ENCODE data around the gene FOXJ3.
"Not testable (repeated sequence)": the region's sequence is repeated elsewhere in the genome, so short reads cannot be mapped to it uniquely, and the experiment has no call there.

The FOXJ3 gene

DNA sequence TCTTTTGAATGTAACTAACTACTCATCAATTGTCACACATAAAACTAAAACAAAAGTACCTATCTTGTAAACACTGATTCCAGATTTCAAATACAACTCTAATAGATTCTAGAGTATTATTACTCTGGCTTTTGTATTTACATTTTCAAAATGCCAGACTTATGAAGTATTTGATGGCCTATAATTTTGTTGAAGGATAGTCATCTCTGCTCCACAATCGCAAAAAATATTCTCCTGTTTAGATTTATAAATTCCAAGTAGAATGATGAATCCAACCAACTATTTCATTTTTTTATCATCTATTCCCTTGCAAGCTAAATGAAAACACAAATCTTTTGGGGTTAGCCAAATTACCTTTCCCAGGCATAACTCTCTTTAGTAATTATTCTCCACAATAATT, 95.5 kb downstream of the FOXJ3 start:
- DNase-seq, result no peak

DNA sequence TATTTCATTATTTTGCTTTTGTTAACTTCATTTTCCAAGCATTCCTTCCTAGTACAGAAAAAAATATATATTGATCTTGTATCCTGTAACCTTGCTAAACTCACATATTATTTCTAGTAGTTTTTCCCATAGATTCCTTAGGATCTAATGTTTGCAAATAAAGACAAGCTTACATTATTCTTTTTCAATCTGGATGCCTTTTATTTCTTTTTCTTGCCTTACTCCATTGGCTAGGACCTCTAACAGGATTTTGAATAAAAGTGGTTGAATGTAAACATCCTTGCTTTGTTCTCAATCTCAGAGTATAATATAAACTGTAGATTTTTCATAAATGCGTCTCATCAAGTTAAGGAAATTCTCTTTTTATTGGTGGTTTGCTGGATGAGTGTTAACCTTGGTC, 96.0 kb downstream of the FOXJ3 start:
- DNase-seq, result no peak

DNA sequence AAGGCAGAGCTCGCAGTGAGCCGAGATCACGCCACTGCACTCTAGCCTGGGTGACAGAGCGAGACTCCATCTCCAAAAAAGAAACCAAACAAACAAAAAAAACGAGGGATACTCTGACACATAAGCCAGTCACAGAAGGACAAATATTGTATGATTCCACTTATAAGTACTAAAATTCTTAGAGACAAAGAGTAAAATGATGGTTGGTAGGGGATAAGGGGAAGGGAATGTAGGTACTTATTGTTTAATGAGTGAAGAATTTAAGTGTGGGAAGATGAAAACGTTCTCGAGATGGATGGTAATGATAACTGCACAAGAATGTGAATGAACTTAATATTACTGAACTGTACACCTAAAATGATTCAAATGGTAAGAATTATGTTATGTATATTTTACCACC, 103.8 kb downstream of the FOXJ3 start:
- no peak for DNase-seq

DNA sequence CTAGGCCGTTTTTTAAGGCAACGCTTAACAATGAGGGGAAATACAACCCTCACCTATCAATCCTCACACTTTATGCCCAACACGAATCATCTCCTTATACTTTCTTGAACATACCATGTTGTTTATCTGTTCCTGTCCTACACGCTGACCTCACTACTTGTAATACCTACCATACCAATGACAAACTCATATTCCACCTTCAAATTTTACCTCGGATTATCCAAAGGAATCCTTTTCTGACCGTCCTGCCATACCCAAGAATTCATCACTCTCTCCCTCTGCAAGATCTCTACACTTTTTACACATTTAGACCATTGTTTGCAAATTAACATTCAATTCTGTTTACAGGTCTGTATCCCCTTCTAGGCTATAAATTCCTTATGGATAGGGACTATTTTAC, 106.1 kb downstream of the FOXJ3 start:
- no peak for DNase-seq

DNA sequence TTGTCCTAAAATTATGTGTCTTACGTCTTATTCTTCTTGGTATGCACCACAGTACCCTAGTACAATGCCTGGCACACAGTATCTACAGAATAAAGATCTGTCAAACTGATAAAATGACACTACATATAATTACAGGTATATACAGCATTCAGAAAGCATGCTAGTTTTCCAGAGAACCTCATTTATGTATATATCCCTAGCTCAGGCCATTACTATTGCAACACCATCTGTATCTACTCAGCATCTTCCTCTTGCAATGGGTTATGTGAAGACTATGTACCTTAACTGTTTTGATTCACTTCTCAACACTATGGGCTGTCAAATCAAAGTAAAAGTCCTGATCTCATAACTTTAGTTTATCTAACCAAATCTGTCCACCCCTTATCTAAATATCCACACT, 112.0 kb downstream of the FOXJ3 start:
- no peak for DNase-seq

DNA sequence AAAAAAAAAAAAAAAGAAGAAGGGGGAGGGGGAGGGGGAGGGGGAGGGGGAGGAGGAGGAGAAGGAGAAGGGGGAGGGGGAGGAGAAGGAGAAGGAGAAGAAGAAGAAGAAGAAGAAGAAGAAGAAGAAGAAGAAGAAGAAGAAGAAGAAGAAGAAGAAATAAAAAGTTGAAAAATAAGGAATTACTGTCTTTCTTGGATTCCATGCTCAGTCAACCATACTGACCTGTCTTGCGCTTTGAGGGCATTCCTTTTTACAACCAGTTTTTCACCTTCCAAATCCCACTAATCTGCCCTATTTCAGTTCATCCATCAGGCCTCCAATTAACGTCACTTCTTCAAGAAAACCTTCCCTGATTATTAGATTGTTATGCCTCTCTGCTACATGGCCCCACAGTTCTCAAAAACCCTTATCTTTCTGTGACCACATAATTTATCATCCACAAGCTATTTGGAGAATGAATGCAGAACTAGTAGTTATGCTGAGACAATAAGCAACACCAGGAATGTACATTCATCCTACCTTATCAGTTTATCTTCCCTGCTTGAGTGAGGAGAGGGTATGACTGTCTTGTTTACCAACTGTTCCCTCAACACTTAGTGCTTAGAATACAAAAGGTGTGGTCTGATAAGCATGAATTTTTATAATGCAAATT, 113.0 kb downstream of the FOXJ3 start:
- DNase-seq, result no peak

DNA sequence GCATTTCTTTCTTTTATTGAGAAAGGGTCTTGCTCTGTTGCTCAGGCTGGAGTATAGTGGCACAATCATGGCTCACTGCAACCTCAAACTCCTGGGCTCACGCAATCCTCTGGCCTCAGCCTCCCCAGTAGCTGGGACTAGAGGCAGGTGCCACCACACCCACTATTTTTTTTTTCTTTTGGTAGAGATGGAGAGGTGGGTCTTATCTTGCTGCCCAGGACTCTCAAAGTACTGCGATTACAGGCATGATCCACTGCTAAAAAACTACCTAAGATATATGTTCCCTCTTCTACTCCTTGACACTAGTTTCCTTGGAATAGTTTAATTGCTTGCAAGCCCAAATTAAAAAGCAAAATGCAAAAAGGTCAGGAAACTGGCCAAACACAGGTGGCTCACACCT, 113.6 kb downstream of the FOXJ3 start:
- DNase-seq, result no peak

DNA sequence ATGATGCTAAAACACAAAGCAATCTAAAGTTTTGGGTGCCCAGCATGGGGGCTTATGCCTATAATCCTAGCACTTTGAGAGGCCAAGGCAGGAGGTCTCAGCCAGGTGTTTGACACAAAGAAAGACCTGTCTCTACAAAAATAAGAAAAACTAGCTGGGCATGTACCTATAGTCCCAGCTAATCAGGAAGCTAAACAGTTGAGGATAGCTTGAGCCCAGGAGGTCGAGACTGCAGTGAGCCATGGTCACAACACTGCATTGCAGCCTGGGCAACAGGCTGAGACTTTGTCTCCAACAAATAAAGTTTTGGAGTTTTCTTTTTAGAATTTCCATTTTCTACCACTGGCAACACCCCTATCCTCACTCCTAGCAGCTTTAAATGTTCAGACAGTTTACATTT, 115.4 kb downstream of the FOXJ3 start:
- no peak for DNase-seq

DNA sequence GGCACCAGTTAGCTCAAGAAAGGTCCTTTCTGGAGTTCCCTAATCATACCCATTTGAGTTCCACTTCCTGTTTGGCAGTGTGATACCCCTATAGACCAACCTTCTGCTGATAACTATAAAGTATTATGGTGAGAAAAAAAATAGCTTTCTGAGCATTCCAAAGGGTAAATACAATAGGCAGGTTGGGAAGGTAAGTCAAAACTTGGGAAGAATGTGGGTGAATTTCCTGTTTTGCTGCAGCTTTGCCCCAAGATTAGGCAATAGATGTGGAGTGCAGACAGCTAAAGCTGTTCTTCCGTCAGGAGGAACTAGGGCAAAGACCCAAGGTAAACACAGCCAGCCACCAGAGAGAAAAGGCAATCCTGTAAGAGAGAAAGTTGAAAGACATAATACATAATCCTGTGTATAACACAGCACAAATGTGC, 120.6 kb downstream of the FOXJ3 start:
- DNase-seq, result peak; percentile 2 to 18

DNA sequence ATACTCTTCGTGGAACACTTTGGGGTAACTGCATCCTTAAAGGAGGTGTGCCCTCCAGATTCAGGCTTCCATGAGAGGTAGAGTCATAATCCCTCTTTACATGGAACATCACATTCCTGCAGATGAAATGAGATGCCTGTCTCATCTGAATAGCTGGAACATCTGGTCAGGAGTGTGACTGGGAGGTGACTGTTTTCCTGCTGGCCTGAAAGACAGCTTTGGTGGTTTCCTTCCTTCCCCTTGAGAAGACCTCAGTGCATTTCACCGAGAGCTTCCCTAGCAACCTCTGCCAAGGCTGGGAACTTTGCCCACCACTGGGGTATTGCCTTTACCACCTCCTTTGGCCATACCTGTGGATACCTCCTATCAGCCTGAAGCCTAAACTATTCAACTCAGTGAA, 123.8 kb downstream of the FOXJ3 start:
- no peak for DNase-seq

DNA sequence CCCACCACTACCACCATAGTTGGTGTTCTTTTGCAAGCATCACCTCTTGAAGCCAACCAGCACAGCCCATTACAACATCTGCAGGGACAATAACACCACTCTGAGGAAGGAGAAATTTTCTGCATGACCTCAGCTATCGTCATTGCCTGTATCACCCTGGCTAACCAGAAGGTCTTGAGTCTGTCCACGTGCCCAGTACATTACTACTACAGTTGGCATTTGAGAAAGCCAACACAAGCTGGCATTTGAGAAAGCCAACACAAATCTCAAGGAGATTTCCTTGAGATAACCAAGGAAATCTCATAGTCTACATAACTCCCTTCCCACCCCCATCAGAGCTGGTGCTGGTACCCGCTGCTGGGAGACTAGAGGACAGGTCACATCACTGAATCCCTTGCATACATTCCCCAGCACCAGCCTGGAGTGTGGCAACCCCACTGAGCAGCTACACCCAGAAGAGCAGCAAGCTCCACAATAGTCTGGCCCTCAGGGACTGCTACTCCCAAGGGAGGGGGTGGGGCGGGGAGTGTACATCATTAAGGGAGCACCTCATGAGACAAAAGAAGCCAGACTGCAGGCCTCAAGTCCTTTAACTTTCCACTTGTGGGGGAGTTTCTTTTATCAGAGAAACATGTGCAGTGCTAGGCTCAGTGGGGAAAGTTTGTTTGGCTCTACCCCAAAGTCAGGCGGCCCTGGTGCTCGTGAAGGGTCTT, 124.5 kb downstream of the FOXJ3 start:
- no peak for DNase-seq

DNA sequence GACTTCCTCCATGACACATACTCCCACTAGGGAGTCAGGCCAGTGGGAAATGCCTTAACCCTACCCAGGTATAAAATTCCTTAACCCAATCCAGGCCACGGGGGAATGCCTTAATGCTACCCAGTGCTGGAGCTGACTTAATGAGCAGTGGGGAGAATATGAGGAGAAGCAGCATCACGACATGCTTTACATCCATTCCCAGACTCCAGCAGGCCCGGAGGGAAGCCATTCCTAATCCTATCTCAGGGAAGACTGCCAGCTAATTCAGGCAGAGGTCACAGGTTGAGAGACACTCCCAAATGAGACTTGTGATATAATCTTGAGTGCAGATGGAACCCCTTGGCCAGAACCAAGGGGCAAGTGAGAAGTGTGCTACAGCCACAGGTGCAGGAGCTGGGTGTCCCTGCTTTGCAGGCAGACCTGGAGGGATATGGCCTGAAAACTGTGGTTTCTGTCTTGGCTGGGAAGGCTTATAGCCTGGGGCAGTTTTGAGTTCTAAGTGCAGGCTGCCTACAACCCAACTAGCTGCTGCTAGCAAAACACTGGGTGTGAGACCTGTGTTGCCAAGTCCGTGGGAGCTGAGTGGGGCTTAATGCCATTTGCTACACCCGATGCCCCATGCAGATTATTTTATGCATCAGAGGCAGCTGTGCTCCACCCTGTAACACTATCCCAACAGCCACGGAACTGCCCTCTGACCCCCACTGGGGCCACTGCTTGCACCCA, 125.3 kb downstream of the FOXJ3 start:
- DNase-seq, result no peak

DNA sequence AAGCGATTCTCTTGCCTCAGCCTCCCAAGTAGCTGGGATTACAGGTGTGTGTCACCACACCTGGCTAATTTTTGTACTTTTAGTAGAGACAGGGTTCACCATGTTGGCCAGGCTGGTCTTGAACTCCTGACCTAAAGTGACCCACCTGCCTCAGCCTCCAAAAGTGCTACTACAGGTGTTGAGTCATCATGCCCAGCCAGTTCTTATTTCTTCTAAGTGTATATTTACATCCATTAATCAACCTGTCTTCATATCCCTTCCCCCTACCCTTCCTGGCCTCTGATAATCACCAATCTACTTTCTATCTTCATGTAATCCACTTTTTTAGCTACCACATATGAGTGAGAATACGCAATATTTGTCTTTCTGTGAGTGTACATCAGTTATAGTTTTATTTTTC, 128.1 kb downstream of the FOXJ3 start:
- DNase-seq, result not testable (repeated sequence)

DNA sequence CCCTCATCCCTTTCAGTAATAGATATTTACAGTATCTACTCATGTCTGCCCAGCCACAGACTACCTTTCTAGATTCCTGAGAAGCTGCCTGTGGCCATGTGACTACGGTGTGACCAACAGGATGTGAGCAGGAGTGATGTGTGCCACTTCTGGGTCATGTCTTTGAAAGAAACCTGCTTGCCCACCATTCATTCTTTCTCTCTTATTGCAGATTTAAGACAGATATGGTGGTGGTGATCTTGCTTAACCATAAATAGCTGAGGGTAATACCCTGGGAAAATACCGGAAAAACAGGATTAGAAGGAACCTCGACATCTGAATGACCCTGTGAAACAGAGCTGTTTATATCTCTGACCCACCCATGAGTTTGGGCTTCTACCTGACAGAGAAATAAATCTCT, 128.9 kb downstream of the FOXJ3 start:
- no peak for DNase-seq

DNA sequence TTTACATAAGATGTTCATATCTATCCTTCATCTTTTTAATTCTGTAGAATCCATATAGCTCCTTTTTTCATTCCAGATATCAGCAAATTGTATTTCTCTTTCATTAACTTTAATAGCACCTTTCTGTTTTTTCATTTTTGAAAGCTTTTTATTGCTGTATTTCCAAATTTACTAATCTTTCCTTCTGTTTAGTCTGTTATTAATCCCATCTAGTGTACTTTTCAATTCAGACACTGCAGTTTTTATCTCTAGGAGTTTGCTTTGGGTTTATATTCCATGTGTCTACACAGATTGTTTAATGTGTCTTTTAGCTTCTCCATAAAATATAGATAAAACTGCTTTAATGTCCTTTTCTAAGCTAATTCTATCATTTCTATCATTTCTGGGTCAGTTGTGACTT, 133.0 kb downstream of the FOXJ3 start:
- DNase-seq, result no peak

DNA sequence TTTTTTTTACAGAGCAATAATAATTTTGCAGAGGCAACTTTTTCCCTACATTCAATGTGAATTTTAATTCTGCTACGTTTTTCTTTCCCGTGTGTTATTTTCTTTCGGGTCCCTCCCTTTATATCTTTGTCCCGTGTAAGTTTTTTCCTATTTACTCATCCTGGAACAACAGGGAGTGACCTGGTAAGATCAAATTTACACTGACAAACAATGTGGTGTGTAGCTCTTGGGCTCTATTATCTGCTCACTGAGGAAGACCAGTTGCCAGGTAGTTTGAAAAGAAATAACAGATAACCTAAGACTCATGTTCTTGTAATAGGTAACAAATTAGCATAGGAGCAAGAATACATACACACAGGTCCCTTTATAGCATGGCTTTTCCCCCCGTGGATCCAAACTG, 136.8 kb downstream of the FOXJ3 start:
- no peak for DNase-seq

DNA sequence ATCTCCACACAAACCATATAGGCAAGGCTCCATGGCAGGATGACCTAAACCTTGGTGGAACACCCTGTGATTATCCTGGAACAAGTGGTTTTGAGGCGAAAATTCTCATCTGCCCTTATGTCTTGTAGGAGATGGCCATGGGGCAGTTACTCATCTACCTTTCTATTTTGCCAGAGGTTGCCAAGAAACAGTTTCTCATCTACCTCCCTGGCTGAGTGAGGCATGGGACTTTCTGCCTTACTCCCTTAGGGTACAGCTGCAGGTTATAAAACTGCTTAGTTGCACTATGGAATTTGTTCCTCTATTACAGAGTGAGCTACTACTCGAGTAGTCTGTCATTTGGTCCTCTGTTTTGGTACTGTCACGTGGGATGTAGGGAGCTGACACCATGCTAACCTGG, 139.2 kb downstream of the FOXJ3 start:
- DNase-seq, result no peak

DNA sequence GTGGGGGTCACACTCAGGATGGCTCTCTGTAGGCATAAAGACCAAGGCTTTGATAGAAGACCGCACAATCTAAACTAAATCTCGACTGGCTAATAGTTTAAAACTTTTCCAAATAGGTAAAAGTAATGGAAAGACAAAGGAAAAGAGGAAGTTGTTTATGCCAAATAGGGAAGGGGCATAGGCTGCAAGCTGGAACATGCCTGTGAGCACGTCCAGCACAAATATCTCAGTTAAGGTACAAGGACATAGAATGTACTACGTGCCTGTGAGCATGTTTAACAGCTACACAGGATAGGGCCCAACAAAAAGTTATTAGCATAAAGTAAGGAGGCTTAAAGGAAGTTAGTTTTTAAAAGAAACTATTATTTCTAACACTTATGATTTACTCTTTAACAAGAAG, 142.9 kb downstream of the FOXJ3 start:
- DNase-seq, result no peak

DNA sequence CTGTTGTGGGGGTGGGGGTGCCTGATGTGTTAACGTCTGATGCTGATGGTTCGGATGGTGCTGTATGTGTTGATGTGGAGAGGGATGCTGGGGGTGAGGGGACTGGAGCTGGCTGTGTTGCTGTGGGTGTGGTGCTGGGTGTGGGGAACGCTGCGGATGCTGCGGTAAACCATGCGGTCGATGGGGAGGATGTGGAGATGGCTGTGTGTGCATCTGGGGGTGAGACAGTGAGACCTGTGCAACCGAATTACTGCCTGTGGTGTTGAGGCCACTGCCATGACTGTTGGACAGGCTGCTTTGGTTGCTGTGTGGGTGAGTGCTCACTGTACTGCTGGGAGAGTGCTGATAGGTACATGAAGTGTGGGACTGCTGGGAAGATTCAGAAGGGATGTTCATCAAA, 143.7 kb downstream of the FOXJ3 start:
- no peak for DNase-seq

DNA sequence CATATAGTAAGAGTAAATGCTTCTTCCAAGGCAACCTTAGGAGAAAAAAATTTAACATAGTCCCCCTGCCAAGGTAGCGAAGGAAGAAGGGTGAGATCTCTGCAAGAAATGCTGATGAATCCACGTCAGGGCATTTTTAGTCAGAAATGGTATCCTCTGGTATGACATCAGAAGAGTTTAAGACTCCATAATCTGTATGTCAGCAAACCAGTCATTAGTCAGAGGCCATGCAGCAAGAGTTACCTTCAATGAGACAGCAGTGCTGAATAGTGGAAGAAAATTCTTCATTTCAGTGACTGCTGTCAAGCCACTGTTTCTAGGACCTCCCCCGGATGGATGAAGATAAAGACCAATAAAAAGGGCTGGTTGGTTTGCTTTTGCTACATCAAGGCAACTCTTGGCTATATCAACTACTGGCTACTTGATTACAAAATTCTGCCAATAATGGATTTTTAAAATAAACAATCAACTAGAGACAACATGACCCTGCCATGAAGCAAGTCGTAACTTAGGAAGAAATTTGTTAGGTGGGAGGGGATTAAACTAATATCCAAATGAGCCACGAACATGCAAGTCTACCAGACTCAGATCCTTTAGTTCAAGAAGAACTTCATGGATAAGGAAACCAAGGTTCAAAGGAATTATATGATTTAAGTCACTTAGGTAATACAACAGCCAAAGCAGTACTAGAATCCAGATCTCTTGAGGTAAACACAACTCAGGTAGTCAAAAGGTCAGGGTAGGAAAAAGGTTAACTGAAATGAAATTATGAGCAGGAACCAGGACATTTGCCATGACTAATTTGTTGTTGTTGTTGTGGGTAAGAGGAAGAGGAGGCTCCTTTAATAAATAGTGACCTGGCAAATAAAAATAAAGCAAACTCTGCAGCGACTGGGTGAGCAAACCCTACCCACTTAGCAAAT, 144.8 kb downstream of the FOXJ3 start:
- DNase-seq, result no peak

DNA sequence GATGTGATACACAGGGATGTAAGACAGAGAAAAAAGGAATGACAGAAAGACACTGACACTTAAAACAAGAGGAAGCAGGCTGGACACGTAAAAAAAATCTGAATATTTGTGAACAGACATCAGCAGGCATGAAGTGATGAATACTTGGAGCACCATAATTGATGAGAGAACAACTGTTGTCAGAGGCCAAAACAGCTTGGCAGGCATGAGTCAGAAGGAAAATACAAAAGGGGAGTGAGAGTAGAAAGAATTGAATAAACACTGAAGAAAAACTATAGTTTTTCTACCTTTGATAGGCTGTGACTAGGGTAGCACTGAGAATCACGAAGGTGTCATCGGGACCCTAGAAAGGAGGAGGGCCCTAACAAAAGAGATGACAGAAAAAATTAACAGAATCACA, 148.9 kb downstream of the FOXJ3 start:
- no peak for DNase-seq

DNA sequence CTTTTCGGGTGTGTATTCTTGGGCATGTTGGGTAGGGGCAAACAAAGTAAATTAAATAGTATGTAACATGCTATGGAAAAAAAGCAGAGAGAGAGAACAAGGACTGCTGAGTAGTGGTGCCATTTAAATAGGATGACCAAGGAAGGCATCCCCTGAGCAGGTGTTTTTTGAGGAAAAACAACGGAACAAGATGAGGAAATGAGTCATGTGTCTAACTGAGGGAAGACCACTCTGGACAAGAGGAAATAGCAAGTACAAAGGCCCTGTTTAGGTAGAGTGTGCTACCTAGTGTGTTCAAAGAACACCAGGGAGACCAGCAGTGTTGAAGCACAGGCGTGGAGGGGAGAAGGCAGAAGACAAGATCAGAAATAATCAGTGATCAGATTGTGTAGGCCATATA, 150.4 kb downstream of the FOXJ3 start:
- DNase-seq, result no peak

DNA sequence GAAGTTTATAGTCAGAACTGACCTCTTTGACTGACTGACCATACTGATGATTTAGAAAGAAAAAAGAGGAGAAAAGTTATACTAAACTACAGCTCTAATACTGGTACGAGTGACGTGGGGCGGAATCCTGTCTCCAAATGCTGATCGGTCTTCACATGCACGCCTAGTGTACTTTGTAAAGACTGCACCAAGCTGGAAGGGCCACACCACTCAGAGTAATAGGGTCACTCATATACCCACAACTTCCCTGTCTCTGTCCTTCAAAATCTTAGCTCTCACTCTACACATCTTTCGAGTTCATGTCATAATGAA, 151.1 kb downstream of the FOXJ3 start:
- no peak for DNase-seq
